Stomach (tissue), 4 donors: ENCODE measurements around the gene PANX1.

ENCODE experiments used
- CTCF ChIP-seq, 7 experiments: fragments of 450-650 bp in 4 of 7; fragments of 200-600 bp in 3 of 7; sonication (generic) in 3 of 7; IDR thresholded peaks; one replicate each; pipeline ENCODE4 v1.5.1; 2016 to 2019; ENCODE audit warnings: antibody characterized with exemption in 7 of 7, control low read depth in 2 of 7, mild to moderate bottlenecking in 1 of 7
- EP300 ChIP-seq: sonication (generic); formaldehyde crosslinking; IDR thresholded peaks from one replicate; pipeline ENCODE4 v1.6.1; 2017; ENCODE audit warnings: antibody characterized with exemption
- POLR2A ChIP-seq, 4 donors: fragments of 450-650 bp; IDR thresholded peaks; one replicate each; pipeline ENCODE4 v1.6.1; 2016; ENCODE audit warnings: antibody characterized with exemption in 4 of 4, control low read depth in 2 of 4, mild to moderate bottlenecking in 1 of 4, moderate library complexity in 1 of 4

GRCh38 chr11:94168882-94169281, 40.2 kb downstream of the PANX1 start:
- TF ChIP-seq EP300 (no peak), CTCF (IDR thresholded peaks at IDR 0.05) (no peak), POLR2A (IDR thresholded peaks at IDR 0.05) (no peak)
